HepG2 (cell line): ENCODE results near the gene EFEMP2. TPM values are rescaled to one million over a fixed set of nuclear protein-coding genes. Genes with fewer than 3 reads are reported as not detected.

Experiments used
- DRAP1 ChIP-seq: IDR thresholded peaks from 2 replicates; pipeline ENCODE4 v1.6.1; 2016; ENCODE audit warnings: missing genetic modification reagents, missing compliant biosample characterization
- HMG20A ChIP-seq: IDR thresholded peaks from 2 replicates; pipeline ENCODE4 v1.6.1; 2016; ENCODE audit warnings: borderline replicate concordance
- ISX ChIP-seq: sonication (generic); formaldehyde crosslinking; conservative IDR thresholded peaks from 2 replicates; pipeline ENCODE4 v1.5.0; 2020; ENCODE audit warnings: missing genetic modification reagents
- KDM4B ChIP-seq: sonication (generic); formaldehyde crosslinking; IDR thresholded peaks from 2 replicates; pipeline ENCODE4 v1.4.0; 2020; ENCODE audit warnings: missing genetic modification reagents
- MTA1 ChIP-seq: sonication (generic); formaldehyde crosslinking; IDR thresholded peaks from 2 replicates; pipeline ENCODE4 v1.4.0; 2020; ENCODE audit warnings: missing genetic modification reagents, mild to moderate bottlenecking, borderline replicate concordance
- MXI1 ChIP-seq: IDR thresholded peaks from 3 replicates; pipeline ENCODE4 v1.6.1; 2012; ENCODE audit warnings: low read depth, low read length, inconsistent platforms, borderline replicate concordance
- MZF1 ChIP-seq: sonication (generic); formaldehyde crosslinking; IDR thresholded peaks from 2 replicates; pipeline ENCODE4 v1.8.1; 2023; ENCODE audit warnings: mild to moderate bottlenecking, missing genetic modification reagents, borderline replicate concordance
- NCOA2 ChIP-seq: sonication (generic); formaldehyde crosslinking; IDR thresholded peaks from 2 replicates; pipeline ENCODE4 v1.8.0; 2022; ENCODE audit warnings: inconsistent platforms
- NFE2 ChIP-seq: sonication (generic); formaldehyde crosslinking; IDR thresholded peaks from 2 replicates; pipeline ENCODE4 v1.4.0; 2020; ENCODE audit warnings: missing genetic modification reagents
- SMARCE1 ChIP-seq: fragments of 450-650 bp; IDR thresholded peaks from 2 replicates; pipeline ENCODE4 v1.6.1; 2017; ENCODE audit warnings: borderline replicate concordance
- STAT5B ChIP-seq: sonication (generic); formaldehyde crosslinking; IDR thresholded peaks from 2 replicates; pipeline ENCODE4 v1.4.0; 2020; ENCODE audit warnings: missing genetic modification reagents
- TP53 ChIP-seq: sonication (generic); formaldehyde crosslinking; conservative IDR thresholded peaks from 2 replicates; pipeline ENCODE4 v1.4.0; 2020; ENCODE audit warnings: missing genetic modification reagents
- UBTF ChIP-seq: sonication (generic); formaldehyde crosslinking; IDR thresholded peaks from 2 replicates; pipeline ENCODE4 v1.4.0; 2020; ENCODE audit warnings: mild to moderate bottlenecking, missing genetic modification reagents
- XBP1 ChIP-seq: sonication (generic); formaldehyde crosslinking; IDR thresholded peaks from 2 replicates; pipeline ENCODE4 v1.5.0; 2020; ENCODE audit warnings: missing genetic modification reagents
- YEATS4 ChIP-seq: sonication (generic); formaldehyde crosslinking; IDR thresholded peaks from 2 replicates; pipeline ENCODE4 v1.4.0; 2020; ENCODE audit warnings: missing genetic modification reagents, borderline replicate concordance
- ZBTB39 ChIP-seq: sonication (generic); formaldehyde crosslinking; IDR thresholded peaks from 2 replicates; pipeline ENCODE4 v1.5.0; 2020; ENCODE audit warnings: missing genetic modification reagents
- ZC3H13 ChIP-seq: sonication (generic); formaldehyde crosslinking; IDR thresholded peaks from 2 replicates; pipeline ENCODE4 v1.8.1; 2023; ENCODE audit warnings: mild to moderate bottlenecking, missing genetic modification reagents, moderate library complexity
- ZFP1 ChIP-seq: IDR thresholded peaks from 2 replicates; pipeline ENCODE4 v1.6.1; 2016
- ZNF121 ChIP-seq: sonication (generic); formaldehyde crosslinking; IDR thresholded peaks from 2 replicates; pipeline ENCODE4 v1.5.0; 2020; ENCODE audit warnings: mild to moderate bottlenecking, missing genetic modification reagents
- ZNF138 ChIP-seq: sonication (generic); formaldehyde crosslinking; IDR thresholded peaks from 2 replicates; pipeline ENCODE4 v1.5.0; 2020; ENCODE audit warnings: mild to moderate bottlenecking, low read depth, missing genetic modification reagents
- ZNF251 ChIP-seq: sonication (generic); formaldehyde crosslinking; IDR thresholded peaks from 2 replicates; pipeline ENCODE4 v1.9.0; 2021; ENCODE audit warnings: mild to moderate bottlenecking, missing genetic modification reagents
- ZNF746 ChIP-seq: sonication (generic); formaldehyde crosslinking; IDR thresholded peaks from 2 replicates; pipeline ENCODE4 v1.8.0; 2022; ENCODE audit warnings: mild to moderate bottlenecking, missing genetic modification reagents
- ZNF839 ChIP-seq: sonication (generic); formaldehyde crosslinking; IDR thresholded peaks from 2 replicates; pipeline ENCODE4 v1.4.0; 2020; ENCODE audit warnings: missing genetic modification reagents, mild to moderate bottlenecking, borderline replicate concordance
- polyA plus RNA-seq, 8 experiments: library from polyadenylated mRNA; depleted of rRNA in 3 of 8; stranded (reverse) in 7 of 8; unstranded in 1 of 8; fragments of >200 nt; fragmentation: Illumina TruSeq in 4 of 8; extraction: Trizol in 4 of 8; gene quantifications; 2 replicates each; pipeline versions ENCODE4 v1.2.1 to v1.2.3, GENCODE V29; 2011 to 2016; ENCODE audit warnings: low read depth in 4 of 8, missing spikeins in 1 of 8, mixed read lengths in 1 of 8; ENCODE audit not compliant: insufficient read depth in 1 of 8
- total RNA-seq, 5 experiments: library from RNA; depleted of rRNA; stranded (reverse); fragments of >200 nt; fragmentation: Illumina TruSeq; extraction: Trizol; gene quantifications; 2 replicates each; pipeline ENCODE4 v1.2.3, GENCODE V29; 2016; ENCODE audit warnings: low read depth in 1 of 5
- TF ChIP-seq, protein P1 (sequence below): sonication (generic); formaldehyde crosslinking; IDR thresholded peaks from 2 replicates; pipeline ENCODE4 v1.5.0; 2020; ENCODE audit warnings: mild to moderate bottlenecking, missing genetic modification reagents, moderate library complexity

Gene EFEMP2
- total and polyA plus RNA-seq, 2 of the 13 experiments (the other 11 are each of a cell fraction or from before 2014, with no cell fraction given), result 7.4 to 29.7 TPM

GRCh38 chr11:65899356-65900124, 26.9 kb upstream of the EFEMP2 start (continued):
- TF ChIP-seq UBTF (CRISPR knock-in tag), result peak; percentile 96
- no peak for TF ChIP-seq KDM4B (CRISPR knock-in tag)
- no peak for TF ChIP-seq HMG20A (CRISPR knock-in tag)
- no peak for TF ChIP-seq ZNF839
- TF ChIP-seq MXI1, result peak; percentile 89; the same call in 1 of the 3 replicates
- TF ChIP-seq NCOA2, result peak; percentile 21; the same call in 1 of the 2 replicates
- peak; percentile 89; the same call in 1 of the 2 replicates for TF ChIP-seq ZC3H13
- TF ChIP-seq MTA1 (CRISPR knock-in tag), result peak; percentile 59; the same call in 1 of the 2 replicates
- TF ChIP-seq ZFP1, result no peak
- TF ChIP-seq YEATS4, result peak; percentile 53; the same call in 1 of the 2 replicates
- TF ChIP-seq ZNF121, result no peak; the same call in 1 of the 2 replicates
- peak; percentile 37; the same call in 1 of the 2 replicates for TF ChIP-seq ZNF138 (CRISPR knock-in tag)
- TF ChIP-seq XBP1, result no peak
- TF ChIP-seq TP53 (CRISPR knock-in tag), result no peak; the same call in 1 of the 2 replicates
- peak; percentile 69; the same call in 1 of the 2 replicates for TF ChIP-seq NFE2 (CRISPR knock-in tag)
- TF ChIP-seq MZF1, result no peak; the same call in 1 of the 2 replicates
- no peak for TF ChIP-seq SMARCE1
- peak; percentile 72; the same call in 1 of the 2 replicates for TF ChIP-seq ZBTB39 (CRISPR knock-in tag)
- TF ChIP-seq ZNF251, result no peak
- TF ChIP-seq DRAP1, result no peak
- no peak for TF ChIP-seq STAT5B (CRISPR knock-in tag)
- TF ChIP-seq, protein P1, sequence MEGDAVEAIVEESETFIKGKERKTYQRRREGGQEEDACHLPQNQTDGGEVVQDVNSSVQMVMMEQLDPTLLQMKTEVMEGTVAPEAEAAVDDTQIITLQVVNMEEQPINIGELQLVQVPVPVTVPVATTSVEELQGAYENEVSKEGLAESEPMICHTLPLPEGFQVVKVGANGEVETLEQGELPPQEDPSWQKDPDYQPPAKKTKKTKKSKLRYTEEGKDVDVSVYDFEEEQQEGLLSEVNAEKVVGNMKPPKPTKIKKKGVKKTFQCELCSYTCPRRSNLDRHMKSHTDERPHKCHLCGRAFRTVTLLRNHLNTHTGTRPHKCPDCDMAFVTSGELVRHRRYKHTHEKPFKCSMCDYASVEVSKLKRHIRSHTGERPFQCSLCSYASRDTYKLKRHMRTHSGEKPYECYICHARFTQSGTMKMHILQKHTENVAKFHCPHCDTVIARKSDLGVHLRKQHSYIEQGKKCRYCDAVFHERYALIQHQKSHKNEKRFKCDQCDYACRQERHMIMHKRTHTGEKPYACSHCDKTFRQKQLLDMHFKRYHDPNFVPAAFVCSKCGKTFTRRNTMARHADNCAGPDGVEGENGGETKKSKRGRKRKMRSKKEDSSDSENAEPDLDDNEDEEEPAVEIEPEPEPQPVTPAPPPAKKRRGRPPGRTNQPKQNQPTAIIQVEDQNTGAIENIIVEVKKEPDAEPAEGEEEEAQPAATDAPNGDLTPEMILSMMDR (CRISPR knock-in tag), result peak; percentile 51
- peak; percentile 79 for TF ChIP-seq ZNF746
- TF ChIP-seq ISX (CRISPR knock-in tag), result 0 out of 2 replicates have a peak, but pooled peaks have one; percentile 25
